KMS-11 (cell line): ENCODE data around the gene ARHGEF10L.

ENCODE experiments used
- H2AFZ ChIP-seq: fragments of 200-600 bp; sonication (generic); 2 replicates; pipeline ENCODE4 v1.6.1; 2016; ENCODE audit warnings: antibody characterized with exemption, mixed run types, low read depth
- H3K27ac ChIP-seq: fragments of 200-600 bp; sonication (generic); 2 replicates; pipeline ENCODE4 v1.6.1; 2016; ENCODE audit warnings: mild to moderate bottlenecking, mixed run types
- H3K27me3 ChIP-seq: fragments of 200-600 bp; sonication (generic); 2 replicates; pipeline ENCODE4 v1.6.1; 2017; ENCODE audit warnings: mild to moderate bottlenecking, low read depth, mixed run types, moderate library complexity; ENCODE audit not compliant: insufficient read depth
- H3K36me3 ChIP-seq: fragments of 200-600 bp; sonication (generic); 2 replicates; pipeline ENCODE4 v1.6.1; 2017; ENCODE audit warnings: mild to moderate bottlenecking, mixed run types; ENCODE audit not compliant: insufficient read depth
- H3K4me1 ChIP-seq: fragments of 200-600 bp; sonication (generic); 2 replicates; pipeline ENCODE4 v1.6.1; 2016; ENCODE audit warnings: mild to moderate bottlenecking, low read depth, mixed run types; ENCODE audit not compliant: poor library complexity, severe bottlenecking
- H3K4me2 ChIP-seq: fragments of 200-600 bp; sonication (generic); 2 replicates; pipeline ENCODE4 v1.7.0; 2016; ENCODE audit warnings: mild to moderate bottlenecking, mixed run types
- H3K4me3 ChIP-seq: fragments of 200-600 bp; sonication (generic); IDR thresholded peaks from 2 replicates; pipeline ENCODE4 v1.6.1; 2017; ENCODE audit warnings: low read depth, low read length, mixed read lengths; ENCODE audit not compliant: insufficient read depth
- H3K79me2 ChIP-seq: fragments of 200-600 bp; sonication (generic); 2 replicates; pipeline ENCODE4 v1.6.1; 2016; ENCODE audit warnings: low read depth, mixed run types; ENCODE audit not compliant: insufficient read depth
- H3K9ac ChIP-seq: fragments of 200-600 bp; sonication (generic); 2 replicates; pipeline ENCODE4 v1.6.1; 2016; ENCODE audit warnings: mild to moderate bottlenecking, mixed run types
- H4K20me1 ChIP-seq: fragments of 200-600 bp; sonication (generic); 2 replicates; pipeline ENCODE4 v1.6.1; 2016; ENCODE audit warnings: mild to moderate bottlenecking, mixed run types; ENCODE audit not compliant: insufficient read depth
- CTCF ChIP-seq: fragments of 200-600 bp; sonication (generic); conservative IDR thresholded peaks from 2 replicates; pipeline ENCODE4 v1.6.1; 2017; ENCODE audit warnings: low read depth, mild to moderate bottlenecking, antibody characterized with exemption, low read length, moderate library complexity, mixed read lengths

ARHGEF10L gene

GRCh38 chr1:17531343-17531681, 8.2 kb upstream of the ARHGEF10L start:
- TF ChIP-seq CTCF: no peak
- Histone ChIP-seq H3K27ac (no peak overlapping the region), H3K9ac (no peak overlapping the region), H3K79me2 (no peaks in the 10 kb centered on the region), H3K27me3 (peaks cover 15% of the 10 kb centered on the region), H3K4me2 (no peak overlapping the region), H3K4me1 (no peaks in the 10 kb centered on the region), H4K20me1 (no peaks in the 10 kb centered on the region), H3K4me3 (no peak overlapping the region), H2AFZ (no peak overlapping the region), H3K36me3 (no peaks in the 10 kb centered on the region)

- Histone ChIP-seq H2AFZ (no peak overlapping the region), H3K27me3 (peaks cover 12% of the 10 kb centered on the region), H3K79me2 (no peaks in the 10 kb centered on the region), H3K27ac (no peak overlapping the region), H3K4me1 (no peaks in the 10 kb centered on the region), H4K20me1 (no peaks in the 10 kb centered on the region), H3K9ac (no peak overlapping the region), H3K4me3 (no peak overlapping the region), H3K36me3 (no peaks in the 10 kb centered on the region), H3K4me2 (no peak overlapping the region)
- no peak for TF ChIP-seq CTCF
Observed at GRCh38 chr1:17531682-17532487, 7.6 kb upstream of the ARHGEF10L start.

- no peak overlapping the region for H3K4me3 ChIP-seq
- no peaks in the 10 kb centered on the region for H3K36me3 ChIP-seq
- H2AFZ ChIP-seq: no peak overlapping the region
- no peak overlapping the region for H3K9ac ChIP-seq
- no peaks in the 10 kb centered on the region for H3K79me2 ChIP-seq
- TF ChIP-seq CTCF: no peak
- H3K27ac ChIP-seq: no peak overlapping the region
- H3K4me1 ChIP-seq: no peaks in the 10 kb centered on the region
- peaks cover 6% of the 10 kb centered on the region; the same call in 1 of the 2 replicates for H3K27me3 ChIP-seq
- H3K4me2 ChIP-seq: no peak overlapping the region
- H4K20me1 ChIP-seq: no peaks in the 10 kb centered on the region
Observed at GRCh38 chr1:17533201-17533600, 6.3 kb upstream of the ARHGEF10L start.

GRCh38 chr1:17535300-17535936, 4.1 kb upstream of the ARHGEF10L start:
- no peak for TF ChIP-seq CTCF
- Histone ChIP-seq H3K4me3 (no peak overlapping the region), H3K4me1 (no peaks in the 10 kb centered on the region), H3K27ac (no peak overlapping the region), H3K36me3 (no peaks in the 10 kb centered on the region), H3K9ac (no peak overlapping the region), H2AFZ (no peak overlapping the region), H3K79me2 (no peaks in the 10 kb centered on the region), H3K27me3 (peaks cover 7% of the 10 kb centered on the region; the same call in 1 of the 2 replicates), H4K20me1 (no peaks in the 10 kb centered on the region), H3K4me2 (no peak overlapping the region)
